HepG2 (cell line): Measurements from ENCODE around the gene ST8SIA1. TPM values are rescaled to one million over a fixed set of nuclear protein-coding genes. Genes with fewer than 3 reads are reported as not detected.

Source experiments
- ATAC-seq: fragments of 200-7000 bp; cut with Tn5 transposase; 3 replicates; pipeline ENCODE4 v1.9.1; 2020; ENCODE audit warnings: mild to moderate bottlenecking, moderate library complexity
- BruUV-seq: library from RNA; stranded (reverse); fragments of 400-500 nt; replicated peaks from 2 replicates; lab custom pipeline; 2021; lab: Mats Ljungman, UMichigan
- CTCF ChIA-PET: fragments of 300-600 bp; formaldehyde crosslinking; extraction: SDS; loops from one replicate; lab custom pipeline; 2021; ENCODE audit warnings: low total read pairs, inconsistent platforms, low intra/inter-chr PET ratio; lab: Yijun Ruan, JAX
- POLR2A ChIA-PET: fragments of 350-600 bp; sonication (Branson Sonifier 250); formaldehyde crosslinking; loops from one replicate; lab custom pipeline; 2020; ENCODE audit warnings: antibody characterized with exemption, inconsistent platforms; lab: Yijun Ruan, JAX
- DNase-seq: peaks from one replicate; pipeline ENCODE4 v3.0.0-alpha.2; 2015; ENCODE audit warnings: low spot score
- FAIRE-seq: peaks from 3 replicates; lab custom pipeline; 2011; peaks lifted over from hg19 to GRCh38; lab: Jason Lieb, UNC
- H2AFZ ChIP-seq: one replicate; pipeline ENCODE4 v1.6.1; 2011; ENCODE audit warnings: low read length, inconsistent platforms
- H3K27ac ChIP-seq: fragments of 300-600 bp; 3 replicates; pipeline ENCODE4 v1.8.0; 2011; ENCODE audit warnings: mixed run types, mild to moderate bottlenecking, mixed read lengths, low read length, inconsistent platforms; ENCODE audit not compliant: insufficient read depth; ENCODE audit errors: extremely low read length
- H3K27me3 ChIP-seq, 2 experiments: fragments of 200-600 bp in 1 of 2; 2 replicates in 1 of 2; 3 replicates in 1 of 2; pipeline versions ENCODE4 v1.6.0 to v1.8.0; 2011; ENCODE audit warnings: low read length in 2 of 2, mild to moderate bottlenecking in 2 of 2, moderate library complexity in 2 of 2, inconsistent platforms in 1 of 2; ENCODE audit not compliant: insufficient read depth in 2 of 2, control insufficient read depth in 1 of 2
- H3K36me3 ChIP-seq, 2 experiments: fragments of 200-600 bp in 1 of 2; replicated peaks in 1 of 2; 2 replicates in 1 of 2; 3 replicates in 1 of 2; pipeline versions ENCODE4 v1.5.1 to v1.8.0; 2011; ENCODE audit warnings: low read length in 2 of 2, inconsistent platforms in 1 of 2; ENCODE audit not compliant: insufficient read depth in 2 of 2, control insufficient read depth in 1 of 2
- H3K4me1 ChIP-seq: 2 replicates; pipeline ENCODE4 v1.5.1; 2012; ENCODE audit warnings: low read length, inconsistent platforms; ENCODE audit not compliant: insufficient read depth
- H3K4me2 ChIP-seq: 2 replicates; pipeline ENCODE4 v1.6.0; 2011; ENCODE audit warnings: low read depth, low read length, inconsistent platforms
- H3K4me3 ChIP-seq, 3 experiments: fragments of 200-600 bp in 1 of 3; sonication (generic), shearing (Covaris generic) in 1 of 3; replicated peaks in 1 of 3; 2 replicates each; pipeline ENCODE4 v1.5.1; 2011 to 2016; ENCODE audit warnings: low read length in 3 of 3, inconsistent platforms in 2 of 3, low read depth in 2 of 3, mild to moderate bottlenecking in 2 of 3, control low read depth in 1 of 3, mixed read lengths in 1 of 3; ENCODE audit not compliant: insufficient read depth in 1 of 3
- H3K79me2 ChIP-seq: one replicate; pipeline ENCODE4 v1.6.1; 2011; ENCODE audit warnings: low read length, inconsistent platforms; ENCODE audit not compliant: insufficient read depth
- H3K9ac ChIP-seq: 2 replicates; pipeline ENCODE4 v1.6.0; 2011; ENCODE audit warnings: mild to moderate bottlenecking, low read depth, low read length, inconsistent platforms; ENCODE audit not compliant: insufficient read depth
- H3K9me3 ChIP-seq: 2 replicates; pipeline ENCODE4 v1.5.1; 2012; ENCODE audit warnings: mild to moderate bottlenecking, low read length
- H4K20me1 ChIP-seq: 2 replicates; pipeline ENCODE4 v1.6.0; 2011; ENCODE audit warnings: inconsistent platforms, mild to moderate bottlenecking, low read length, moderate library complexity; ENCODE audit not compliant: insufficient read depth
- ARNT ChIP-seq: fragments of 450-650 bp; IDR thresholded peaks from 2 replicates; pipeline ENCODE4 v1.6.1; 2017
- ETV5 ChIP-seq: IDR thresholded peaks from 2 replicates; pipeline ENCODE4 v1.6.1; 2018; ENCODE audit warnings: missing biosample characterization, missing genetic modification reagents, inconsistent platforms, borderline replicate concordance
- IKZF4 ChIP-seq: sonication (generic); formaldehyde crosslinking; IDR thresholded peaks from 2 replicates; pipeline ENCODE4 v1.5.1; 2020; ENCODE audit warnings: borderline replicate concordance, mild to moderate bottlenecking, low read depth, missing genetic modification reagents; ENCODE audit errors: not compliant biosample characterization
- MED1 ChIP-seq: sonication (generic); formaldehyde crosslinking; IDR thresholded peaks from 2 replicates; pipeline ENCODE4 v1.4.0; 2020; ENCODE audit warnings: missing genetic modification reagents
- MEIS1 ChIP-seq: sonication (generic); formaldehyde crosslinking; IDR thresholded peaks from 2 replicates; pipeline ENCODE4 v1.9.0; 2021; ENCODE audit warnings: mild to moderate bottlenecking, missing genetic modification reagents, moderate library complexity, borderline replicate concordance
- ONECUT2 ChIP-seq: sonication (generic); formaldehyde crosslinking; IDR thresholded peaks from 2 replicates; pipeline ENCODE4 v1.4.0; 2020; ENCODE audit warnings: missing genetic modification reagents
- POLR2AphosphoS2 ChIP-seq: IDR thresholded peaks from 2 replicates; pipeline ENCODE4 v1.6.1; 2011; ENCODE audit warnings: low read depth, low read length, improper control_type of control experiment
- RFX5 ChIP-seq: IDR thresholded peaks from 2 replicates; pipeline ENCODE4 v1.6.1; 2011; ENCODE audit warnings: low read depth, low read length, improper control_type of control experiment
- TRIM24 ChIP-seq: sonication (generic); formaldehyde crosslinking; IDR thresholded peaks from 2 replicates; pipeline ENCODE4 v1.8.0; 2022; ENCODE audit warnings: mild to moderate bottlenecking, missing genetic modification reagents
- ZBTB44 ChIP-seq: sonication (generic); formaldehyde crosslinking; IDR thresholded peaks from 2 replicates; pipeline ENCODE4 v1.4.0; 2020; ENCODE audit warnings: missing genetic modification reagents
- ZNF350 ChIP-seq: sonication (generic); formaldehyde crosslinking; IDR thresholded peaks from 2 replicates; pipeline ENCODE4 v1.4.0; 2020; ENCODE audit warnings: mild to moderate bottlenecking, low read depth, missing genetic modification reagents, borderline replicate concordance
- ZNF563 ChIP-seq: sonication (generic); formaldehyde crosslinking; IDR thresholded peaks from 2 replicates; pipeline ENCODE4 v1.8.0; 2022; ENCODE audit warnings: mild to moderate bottlenecking, moderate library complexity, missing genetic modification reagents
- ZNF737 ChIP-seq: sonication (generic); formaldehyde crosslinking; IDR thresholded peaks from 2 replicates; pipeline ENCODE4 v1.5.0; 2020; ENCODE audit warnings: missing genetic modification reagents, mild to moderate bottlenecking, borderline replicate concordance
- ZNF878 ChIP-seq: sonication (generic); formaldehyde crosslinking; IDR thresholded peaks from 2 replicates; pipeline ENCODE4 v1.8.1; 2023; ENCODE audit warnings: mild to moderate bottlenecking, missing genetic modification reagents, moderate library complexity
- in situ Hi-C: cut with HindIII; loops from 2 replicates; pipeline ENCODE4 v1.10.0; 2017; ENCODE audit warnings: low pct_unique_long_range_greater_than_20kb; ENCODE audit not compliant: extremely low pct_ligation_motif_present
- intact Hi-C: fragments of 100-400 bp; cut with micrococcal nuclease; formaldehyde crosslinking; loops from one replicate; pipeline ENCODE4 v1.10.0; 2022; ENCODE audit not compliant: unreplicated experiment
- polyA plus RNA-seq, 8 experiments: library from polyadenylated mRNA; depleted of rRNA in 3 of 8; stranded (reverse) in 7 of 8; unstranded in 1 of 8; fragments of >200 nt; fragmentation: Illumina TruSeq in 4 of 8; extraction: Trizol in 4 of 8; gene quantifications; 2 replicates each; pipeline versions ENCODE4 v1.2.1 to v1.2.3, GENCODE V29; 2011 to 2016; ENCODE audit warnings: low read depth in 4 of 8, missing spikeins in 1 of 8, mixed read lengths in 1 of 8; ENCODE audit not compliant: insufficient read depth in 1 of 8
- total RNA-seq, 5 experiments: library from RNA; depleted of rRNA; stranded (reverse); fragments of >200 nt; fragmentation: Illumina TruSeq; extraction: Trizol; gene quantifications; 2 replicates each; pipeline ENCODE4 v1.2.3, GENCODE V29; 2016; ENCODE audit warnings: low read depth in 1 of 5
- TF ChIP-seq, protein P1 (sequence below): IDR thresholded peaks from 2 replicates; pipeline ENCODE4 v1.6.1; 2012; ENCODE audit warnings: inconsistent platforms
- TF ChIP-seq, protein P2 (sequence below): sonication (generic); formaldehyde crosslinking; IDR thresholded peaks from 2 replicates; pipeline ENCODE4 v1.8.0; 2022; ENCODE audit warnings: missing genetic modification reagents, mild to moderate bottlenecking, inconsistent platforms, borderline replicate concordance

The ST8SIA1 gene
- total and polyA plus RNA-seq, 2 of the 13 experiments (the other 11 are each of a cell fraction or from before 2014, with no cell fraction given) = not detected

DNA sequence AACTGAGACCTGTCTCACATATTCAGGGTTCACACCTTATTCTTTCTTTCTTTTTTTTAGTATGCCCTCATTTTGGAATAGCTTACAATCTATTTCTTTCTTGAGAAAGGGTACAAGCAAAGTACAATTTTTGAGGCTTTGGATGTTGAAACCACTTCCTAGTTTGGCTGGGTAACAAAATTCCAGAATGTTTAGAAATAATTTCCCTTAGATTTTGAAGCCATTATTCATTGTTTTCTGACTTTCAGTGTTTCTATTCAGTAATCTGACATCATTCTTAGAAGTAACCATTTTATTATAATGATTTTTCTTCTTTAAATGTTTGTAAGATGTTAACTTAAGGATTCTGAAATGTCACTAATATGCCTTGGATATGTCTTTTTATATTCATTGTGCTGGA, 28.2 kb downstream of the ST8SIA1 start:
- no peaks in the 10 kb centered on the region for H3K4me1 ChIP-seq
- H3K27me3 ChIP-seq = no peaks in the 10 kb centered on the region
- no peaks in the 10 kb centered on the region for H4K20me1 ChIP-seq
- in situ Hi-C loops = no loop called here
- BruUV-seq = no TSS peak
- FAIRE-seq (no peak), DNase-seq (no peak), ATAC-seq (no peak)
- TF ChIP-seq ZNF563 (CRISPR knock-in tag) = no peak
- no peak for TF ChIP-seq ARNT
- TF ChIP-seq TRIM24 (CRISPR knock-in tag) = no peak
- TF ChIP-seq, protein P1, sequence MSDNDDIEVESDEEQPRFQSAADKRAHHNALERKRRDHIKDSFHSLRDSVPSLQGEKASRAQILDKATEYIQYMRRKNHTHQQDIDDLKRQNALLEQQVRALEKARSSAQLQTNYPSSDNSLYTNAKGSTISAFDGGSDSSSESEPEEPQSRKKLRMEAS = no peak
- TF ChIP-seq, protein P2, sequence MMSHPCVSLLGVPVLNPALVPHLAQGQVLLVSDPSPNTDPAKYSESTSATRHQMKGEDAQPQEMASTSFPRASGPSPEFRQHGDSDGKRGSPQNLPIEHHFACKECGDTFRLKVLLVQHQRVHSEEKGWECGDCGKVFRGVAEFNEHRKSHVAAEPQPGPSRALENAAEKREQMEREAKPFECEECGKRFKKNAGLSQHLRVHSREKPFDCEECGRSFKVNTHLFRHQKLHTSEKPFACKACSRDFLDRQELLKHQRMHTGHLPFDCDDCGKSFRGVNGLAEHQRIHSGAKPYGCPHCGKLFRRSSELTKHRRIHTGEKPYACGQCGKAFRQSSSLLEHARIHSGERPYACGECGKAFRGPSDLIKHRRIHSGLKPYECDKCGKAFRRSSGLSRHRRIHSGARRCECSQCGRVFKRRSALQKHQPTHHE (CRISPR knock-in tag) = no peak
- no peak for TF ChIP-seq ZNF350
- no peak for TF ChIP-seq ETV5
- no peak for TF ChIP-seq ZNF737 (CRISPR knock-in tag)
- no peak for TF ChIP-seq ZBTB44 (CRISPR knock-in tag)
- TF ChIP-seq ONECUT2 (CRISPR knock-in tag) = no peak
- no peak for TF ChIP-seq IKZF4 (CRISPR knock-in tag)
- TF ChIP-seq RFX5 = no peak
- no peak for TF ChIP-seq POLR2AphosphoS2
- no peak for TF ChIP-seq MEIS1
- TF ChIP-seq ZNF878 (CRISPR knock-in tag) = no peak
- no peak for TF ChIP-seq MED1 (CRISPR knock-in tag)
- ChIA-PET POLR2A (no interaction called here), CTCF (no interaction called here)
- no peak overlapping the region for H3K9ac ChIP-seq
- H3K4me3 ChIP-seq = no peak overlapping the region
- intact Hi-C loops = no loop called here
- no peak overlapping the region for H3K27ac ChIP-seq
- H3K9me3 ChIP-seq = peaks cover 5% of the 10 kb centered on the region; the same call in 1 of the 2 replicates
- no peaks in the 10 kb centered on the region for H3K79me2 ChIP-seq
- no peak overlapping the region for H3K4me2 ChIP-seq
- H3K36me3 ChIP-seq = no peaks in the 10 kb centered on the region
- H2AFZ ChIP-seq = no peak overlapping the region
